ENCODE measurements around the gene XXYLT1.

The XXYLT1 gene

GRCh38 chr3:195097331-195098255, 173.4 kb downstream of the XXYLT1 start:
- Histone ChIP-seq H3K36me3 (ENCODE audit: insufficient read depth, low read length) (no peaks in the 10 kb centered on the region), H2AFZ (ENCODE audit: low read length) (no peak overlapping the region), H3K4me1 (ENCODE audit: insufficient read depth, low read length, severe bottlenecking) (peaks cover 5% of the 10 kb centered on the region), H3K9me2 (ENCODE audit: low read depth, low read length) (no peaks in the 10 kb centered on the region), H3K27me3 (ENCODE audit: insufficient read depth, low read length) (peaks cover 13% of the 10 kb centered on the region), H3K4me2 (ENCODE audit: low read length) (no peak overlapping the region), H4K20me1 (ENCODE audit: insufficient read depth, low read length) (no peaks in the 10 kb centered on the region), H3K79me2 (ENCODE audit: insufficient read depth, low read length) (no peaks in the 10 kb centered on the region), H3F3A (ENCODE audit: insufficient read depth, low read length) (no peaks in the 10 kb centered on the region), H3K4me3 (ENCODE audit: low read depth, low read length, poor library complexity, severe bottlenecking) (no peak overlapping the region), H3K9me3 (ENCODE audit: low read length) (no peaks in the 10 kb centered on the region), H3K9ac (ENCODE audit: low read length) (no peak overlapping the region), H3K27ac (ENCODE audit: low read depth, low read length, poor library complexity, severe bottlenecking) (no peak overlapping the region)
- TF ChIP-seq CTCF (IDR thresholded peaks at IDR 0.05; ENCODE audit: low read length) = no peak
- TF ChIP-seq EZH2 (IDR thresholded peaks at IDR 0.05; ENCODE audit: borderline replicate concordance, low read length) = no peak

DNA sequence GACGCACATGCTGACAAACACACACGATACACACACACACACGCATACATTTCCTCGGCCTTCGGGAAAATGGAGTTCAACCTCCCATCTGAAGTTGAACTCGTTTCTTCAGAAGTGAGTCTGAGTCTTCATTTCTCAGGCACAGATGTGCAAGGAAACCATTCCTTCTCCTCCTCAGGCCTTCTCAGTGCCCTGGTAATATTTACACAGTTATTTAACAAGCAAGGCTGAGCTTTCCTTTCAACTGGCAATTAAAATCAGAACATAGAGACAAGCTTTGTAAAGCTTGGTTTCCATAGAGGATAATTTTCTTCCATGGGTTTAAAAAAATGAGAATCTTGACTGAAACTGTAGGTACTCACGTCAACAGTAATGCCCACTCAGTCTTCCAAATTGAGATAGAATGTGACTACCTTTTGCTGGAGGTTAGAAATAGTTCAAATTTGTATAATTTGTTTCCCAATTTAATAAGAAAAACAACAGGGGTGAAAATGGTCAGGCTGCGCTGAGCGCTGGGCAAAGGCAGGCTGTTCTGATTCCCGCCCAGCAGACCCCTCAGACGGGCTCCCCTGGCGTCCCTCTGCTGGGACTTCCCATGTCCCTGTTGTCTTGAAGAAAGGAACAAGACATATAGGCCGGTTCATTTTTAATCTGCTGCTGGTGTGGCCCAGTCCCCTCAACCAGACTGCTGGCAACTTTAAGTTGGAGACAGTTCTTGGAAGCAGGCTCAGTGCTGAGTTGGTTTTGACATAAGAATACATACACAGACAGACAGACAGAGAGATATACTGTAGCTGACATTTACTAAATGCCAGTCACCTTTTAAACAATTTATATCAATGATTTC, 174.3 kb downstream of the XXYLT1 start:
- Histone ChIP-seq H3K4me3 (ENCODE audit: low read depth, low read length, poor library complexity, severe bottlenecking) (no peak overlapping the region), H3K9me3 (ENCODE audit: low read length) (no peaks in the 10 kb centered on the region), H3K36me3 (ENCODE audit: insufficient read depth, low read length) (no peaks in the 10 kb centered on the region), H3K27ac (ENCODE audit: low read depth, low read length, poor library complexity, severe bottlenecking) (no peak overlapping the region), H2AFZ (ENCODE audit: low read length) (no peak overlapping the region), H4K20me1 (ENCODE audit: insufficient read depth, low read length) (no peaks in the 10 kb centered on the region), H3F3A (ENCODE audit: insufficient read depth, low read length) (no peaks in the 10 kb centered on the region), H3K9ac (ENCODE audit: low read length) (no peak overlapping the region), H3K27me3 (ENCODE audit: insufficient read depth, low read length) (peaks cover 13% of the 10 kb centered on the region), H3K79me2 (ENCODE audit: insufficient read depth, low read length) (no peaks in the 10 kb centered on the region), H3K9me2 (ENCODE audit: low read depth, low read length) (no peaks in the 10 kb centered on the region), H3K4me1 (ENCODE audit: insufficient read depth, low read length, severe bottlenecking) (peaks cover 5% of the 10 kb centered on the region), H3K4me2 (ENCODE audit: low read length) (no peak overlapping the region)
- TF ChIP-seq EZH2 (IDR thresholded peaks at IDR 0.05; ENCODE audit: borderline replicate concordance, low read length) = no peak
- no peak for TF ChIP-seq CTCF (IDR thresholded peaks at IDR 0.05; ENCODE audit: low read length)

GRCh38 chr3:195096053-195096452, 174.9 kb downstream of the XXYLT1 start:
- H3K4me3 ChIP-seq (ENCODE audit: low read depth, low read length, poor library complexity, severe bottlenecking) = no peak overlapping the region
- no peak overlapping the region for H3K4me2 ChIP-seq (ENCODE audit: low read length)
- H3K9me3 ChIP-seq (ENCODE audit: low read length) = no peaks in the 10 kb centered on the region
- peaks cover 5% of the 10 kb centered on the region for H3K4me1 ChIP-seq (ENCODE audit: insufficient read depth, low read length, severe bottlenecking)
- H3K27ac ChIP-seq (ENCODE audit: low read depth, low read length, poor library complexity, severe bottlenecking) = no peak overlapping the region
- peaks cover 10% of the 10 kb centered on the region for H3K27me3 ChIP-seq (ENCODE audit: insufficient read depth, low read length)
- no peaks in the 10 kb centered on the region for H3K9me2 ChIP-seq (ENCODE audit: low read depth, low read length)
- no peaks in the 10 kb centered on the region for H3K79me2 ChIP-seq (ENCODE audit: insufficient read depth, low read length)
- no peaks in the 10 kb centered on the region for H3F3A ChIP-seq (ENCODE audit: insufficient read depth, low read length)
- no peaks in the 10 kb centered on the region for H3K36me3 ChIP-seq (ENCODE audit: insufficient read depth, low read length)
- no peak for TF ChIP-seq CTCF (IDR thresholded peaks at IDR 0.05; ENCODE audit: low read length)
- TF ChIP-seq EZH2 (IDR thresholded peaks at IDR 0.05; ENCODE audit: borderline replicate concordance, low read length) = no peak
- H4K20me1 ChIP-seq (ENCODE audit: insufficient read depth, low read length) = no peaks in the 10 kb centered on the region
- no peak overlapping the region for H2AFZ ChIP-seq (ENCODE audit: low read length)
- no peak overlapping the region for H3K9ac ChIP-seq (ENCODE audit: low read length)
